Measurements from ENCODE around the gene TBX15.

TBX15 gene

GRCh38 chr1:118978914-118979701 is 9.0 kb downstream of the TBX15 start:
- Histone ChIP-seq H3K9me3 (ENCODE audit: control insufficient read depth, insufficient read depth, low read length) (no peaks in the 10 kb centered on the region), H3K9me2 (replicated peaks; ENCODE audit: control insufficient read depth, low read length) (no peaks in the 10 kb centered on the region), H3K79me2 (ENCODE audit: control insufficient read depth, low read length) (no peaks in the 10 kb centered on the region), H3F3A (ENCODE audit: control insufficient read depth, insufficient read depth) (no peaks in the 10 kb centered on the region), H3K4me1 (ENCODE audit: control insufficient read depth, low read length) (no peaks in the 10 kb centered on the region), H3K36me3 (ENCODE audit: control insufficient read depth, low read length) (no peaks in the 10 kb centered on the region), H4K20me1 (ENCODE audit: control insufficient read depth, insufficient read depth, low read depth, low read length) (no peaks in the 10 kb centered on the region), H3K4me2 (ENCODE audit: low read length) (no peak overlapping the region), H3K27me3 (ENCODE audit: control insufficient read depth, low read length) (peaks cover 6% of the 10 kb centered on the region; the same call in 1 of the 2 replicates), H3K4me3 (ENCODE audit: low read length) (no peak overlapping the region), H3K27ac (ENCODE audit: low read depth, low read length) (no peak overlapping the region)
- TF ChIP-seq EZH2phosphoT487 (IDR thresholded peaks at IDR 0.05; ENCODE audit: borderline replicate concordance, low read length) (no peak), CTCF (IDR thresholded peaks at IDR 0.05; ENCODE audit: low read depth, low read length, poor library complexity, severe bottlenecking) (no peak)

DNA sequence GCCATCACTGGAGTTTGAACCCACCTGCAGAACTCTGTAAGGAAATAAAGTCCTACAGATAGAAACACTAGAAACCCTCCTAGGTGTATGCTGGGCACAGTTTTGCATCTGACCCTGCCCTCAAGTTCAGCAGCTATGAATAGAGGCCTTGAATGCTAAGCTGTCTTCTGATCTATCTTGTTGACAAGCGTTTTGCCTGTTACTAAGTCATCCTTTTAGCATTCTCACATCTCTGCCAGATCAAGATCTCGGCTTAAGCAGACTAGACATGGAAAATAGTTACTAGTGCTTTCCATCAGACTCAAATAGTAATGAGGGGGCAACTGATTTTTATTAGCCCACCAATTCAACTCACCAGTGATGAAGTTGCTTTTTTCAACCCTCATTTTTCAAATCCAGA is 10.5 kb downstream of the TBX15 start:
- Histone ChIP-seq H4K20me1 (ENCODE audit: control insufficient read depth, insufficient read depth, low read depth, low read length) (no peaks in the 10 kb centered on the region), H3K9me3 (ENCODE audit: control insufficient read depth, insufficient read depth, low read length) (no peaks in the 10 kb centered on the region), H3K79me2 (ENCODE audit: control insufficient read depth, low read length) (no peaks in the 10 kb centered on the region), H3K4me2 (ENCODE audit: low read length) (no peak overlapping the region), H3F3A (ENCODE audit: control insufficient read depth, insufficient read depth) (no peaks in the 10 kb centered on the region), H3K4me3 (ENCODE audit: low read length) (no peak overlapping the region), H3K9me2 (replicated peaks; ENCODE audit: control insufficient read depth, low read length) (no peaks in the 10 kb centered on the region), H3K27me3 (ENCODE audit: control insufficient read depth, low read length) (peaks cover 6% of the 10 kb centered on the region; the same call in 1 of the 2 replicates), H3K36me3 (ENCODE audit: control insufficient read depth, low read length) (no peaks in the 10 kb centered on the region), H3K4me1 (ENCODE audit: control insufficient read depth, low read length) (no peaks in the 10 kb centered on the region), H3K27ac (ENCODE audit: low read depth, low read length) (no peak overlapping the region)
- no peak for TF ChIP-seq CTCF (IDR thresholded peaks at IDR 0.05; ENCODE audit: low read depth, low read length, poor library complexity, severe bottlenecking)
- TF ChIP-seq EZH2phosphoT487 (IDR thresholded peaks at IDR 0.05; ENCODE audit: borderline replicate concordance, low read length), result no peak

- H3K27me3 ChIP-seq (ENCODE audit: control insufficient read depth, low read length), result peaks cover 6% of the 10 kb centered on the region; the same call in 1 of the 2 replicates
- no peak overlapping the region for H3K4me3 ChIP-seq (ENCODE audit: low read length)
- TF ChIP-seq EZH2phosphoT487 (IDR thresholded peaks at IDR 0.05; ENCODE audit: borderline replicate concordance, low read length), result no peak
- TF ChIP-seq CTCF (IDR thresholded peaks at IDR 0.05; ENCODE audit: low read depth, low read length, poor library complexity, severe bottlenecking), result no peak
- no peaks in the 10 kb centered on the region for H3K4me1 ChIP-seq (ENCODE audit: control insufficient read depth, low read length)
- H4K20me1 ChIP-seq (ENCODE audit: control insufficient read depth, insufficient read depth, low read depth, low read length), result no peaks in the 10 kb centered on the region
- no peaks in the 10 kb centered on the region for H3K9me2 ChIP-seq (replicated peaks; ENCODE audit: control insufficient read depth, low read length)
- no peak overlapping the region for H3K27ac ChIP-seq (ENCODE audit: low read depth, low read length)
- no peaks in the 10 kb centered on the region for H3K9me3 ChIP-seq (ENCODE audit: control insufficient read depth, insufficient read depth, low read length)
- H3F3A ChIP-seq (ENCODE audit: control insufficient read depth, insufficient read depth), result no peaks in the 10 kb centered on the region
- H3K36me3 ChIP-seq (ENCODE audit: control insufficient read depth, low read length), result no peaks in the 10 kb centered on the region
- H3K79me2 ChIP-seq (ENCODE audit: control insufficient read depth, low read length), result no peaks in the 10 kb centered on the region
- no peak overlapping the region for H3K4me2 ChIP-seq (ENCODE audit: low read length)
These were observed 13.5 kb downstream of the TBX15 start for GRCh38 chr1:118974661-118975060.
